Right kidney (tissue), 1 donor: ENCODE results near the gene SH3GL2.

Source experiments
- DNase-seq: peaks from one replicate; pipeline ENCODE4 v3.0.0-alpha.2; 2016

The SH3GL2 gene

GRCh38 chr9:17656889-17657288 is 78.0 kb downstream of the SH3GL2 start:
- DNase-seq: no peak

- DNase-seq: no peak
Observed at GRCh38 chr9:17658237-17658636, 79.4 kb downstream of the SH3GL2 start.

GRCh38 chr9:17660158-17660557 is 81.3 kb downstream of the SH3GL2 start:
- DNase-seq: no peak

- no peak for DNase-seq
Observed at GRCh38 chr9:17665450-17665849, 86.6 kb downstream of the SH3GL2 start.

- no peak for DNase-seq
Observed at GRCh38 chr9:17669206-17669605, 90.3 kb downstream of the SH3GL2 start.

GRCh38 chr9:17682684-17683083 is 103.8 kb downstream of the SH3GL2 start:
- DNase-seq: no peak

GRCh38 chr9:17688834-17689233 is 110.0 kb downstream of the SH3GL2 start:
- DNase-seq: no peak

- no peak for DNase-seq
Observed at GRCh38 chr9:17694336-17694735, 115.5 kb downstream of the SH3GL2 start.

GRCh38 chr9:17695482-17695881 is 116.6 kb downstream of the SH3GL2 start:
- DNase-seq: no peak

GRCh38 chr9:17699615-17700330 is 120.9 kb downstream of the SH3GL2 start:
- DNase-seq: no peak

- DNase-seq: no peak
Observed at GRCh38 chr9:17706347-17706746, 127.5 kb downstream of the SH3GL2 start.

- no peak for DNase-seq
Observed at GRCh38 chr9:17719053-17719452, 140.2 kb downstream of the SH3GL2 start.

GRCh38 chr9:17721954-17722353 is 143.1 kb downstream of the SH3GL2 start:
- DNase-seq: no peak

- DNase-seq: no peak
Observed at GRCh38 chr9:17723656-17724055, 144.8 kb downstream of the SH3GL2 start.

- no peak for DNase-seq
Observed at GRCh38 chr9:17725399-17726010, 146.6 kb downstream of the SH3GL2 start.

- no peak for DNase-seq
Observed at GRCh38 chr9:17726298-17726697, 147.4 kb downstream of the SH3GL2 start.

- no peak for DNase-seq
Observed at GRCh38 chr9:17730899-17731298, 152.0 kb downstream of the SH3GL2 start.

GRCh38 chr9:17731308-17731707 is 152.4 kb downstream of the SH3GL2 start:
- no peak for DNase-seq

GRCh38 chr9:17734674-17735073 is 155.8 kb downstream of the SH3GL2 start:
- no peak for DNase-seq

GRCh38 chr9:17735859-17736258 is 157.0 kb downstream of the SH3GL2 start:
- no peak for DNase-seq

GRCh38 chr9:17739022-17739421 is 160.2 kb downstream of the SH3GL2 start:
- no peak for DNase-seq

- DNase-seq: no peak
Observed at GRCh38 chr9:17739736-17740135, 160.9 kb downstream of the SH3GL2 start.

GRCh38 chr9:17742067-17742466 is 163.2 kb downstream of the SH3GL2 start:
- DNase-seq: no peak

- no peak for DNase-seq
Observed at GRCh38 chr9:17744786-17745185, 165.9 kb downstream of the SH3GL2 start.
